BLaER1 treated with 17β-estradiol and CSF1 and Interleukin-3, amounts not matched to agents 10 nM and 100 nM (cell line): ENCODE results near the gene MYBPC1.

Source experiments
- H3K27ac ChIP-seq, 11 experiments: shearing (Covaris generic); formaldehyde crosslinking; 2 replicates each; pipeline ENCODE4 v1.8.1; 2022
- H3K27me3 ChIP-seq, 11 experiments: shearing (Covaris generic); formaldehyde crosslinking; 2 replicates each; pipeline ENCODE4 v1.8.1; 2022
- H3K36me3 ChIP-seq, 11 experiments: shearing (Covaris generic); formaldehyde crosslinking; 2 replicates each; pipeline ENCODE4 v1.8.1; 2022
- H3K4me1 ChIP-seq, 10 experiments: shearing (Covaris generic); formaldehyde crosslinking; 2 replicates each; pipeline ENCODE4 v1.8.1; 2022
- H3K4me2 ChIP-seq, 11 experiments: shearing (Covaris generic); formaldehyde crosslinking; 2 replicates each; pipeline ENCODE4 v1.8.1; 2022
- H3K4me3 ChIP-seq, 10 experiments: shearing (Covaris generic); formaldehyde crosslinking; 2 replicates each; pipeline ENCODE4 v1.8.1; 2022
- H3K9ac ChIP-seq, 11 experiments: shearing (Covaris generic); formaldehyde crosslinking; 2 replicates each; pipeline ENCODE4 v1.8.1; 2022
- H3K9me3 ChIP-seq, 11 experiments: shearing (Covaris generic); formaldehyde crosslinking; replicated peaks in 1 of 11; 2 replicates each; pipeline ENCODE4 v1.8.1; 2022
- H4K20me1 ChIP-seq, 11 experiments: shearing (Covaris generic); formaldehyde crosslinking; 2 replicates each; pipeline ENCODE4 v1.8.1; 2022
- Cebpa-rat ChIP-seq, 11 experiments: shearing (Covaris generic); IDR thresholded peaks; 2 replicates each; pipeline ENCODE4 v1.8.1; 2022

Gene MYBPC1

DNA sequence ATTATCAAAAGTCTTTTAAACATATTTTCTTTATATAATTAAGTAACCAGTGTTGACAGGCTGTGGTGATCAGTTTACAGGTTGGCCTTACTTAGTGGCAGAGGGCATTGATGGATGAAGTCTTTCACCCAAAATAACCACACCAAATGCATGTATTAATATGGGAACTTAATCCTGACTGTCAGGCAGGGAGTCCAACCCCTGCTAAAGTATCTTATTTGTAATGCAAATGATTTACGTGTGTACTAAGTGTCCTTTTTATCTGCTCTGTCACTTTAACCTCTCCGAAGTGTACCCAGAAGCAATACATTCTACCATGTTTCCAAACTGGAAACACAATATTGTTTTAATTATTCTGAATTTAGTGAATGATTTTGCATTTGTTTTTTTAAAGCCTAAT lies 1.4 kb downstream of the MYBPC1 start:
- no peaks in the 10 kb centered on the region for H3K36me3 ChIP-seq
- no peak overlapping the region for H3K9ac ChIP-seq
- TF ChIP-seq Cebpa-rat (IDR thresholded peaks at IDR 0.05): no peak
- no peaks in the 10 kb centered on the region for H3K9me3 ChIP-seq
- no peaks in the 10 kb centered on the region for H4K20me1 ChIP-seq
- no peaks in the 10 kb centered on the region for H3K27me3 ChIP-seq
- no peak overlapping the region for H3K4me3 ChIP-seq
- H3K4me1 ChIP-seq: no peaks in the 10 kb centered on the region
- no peak overlapping the region for H3K4me2 ChIP-seq
- no peak overlapping the region for H3K27ac ChIP-seq

DNA sequence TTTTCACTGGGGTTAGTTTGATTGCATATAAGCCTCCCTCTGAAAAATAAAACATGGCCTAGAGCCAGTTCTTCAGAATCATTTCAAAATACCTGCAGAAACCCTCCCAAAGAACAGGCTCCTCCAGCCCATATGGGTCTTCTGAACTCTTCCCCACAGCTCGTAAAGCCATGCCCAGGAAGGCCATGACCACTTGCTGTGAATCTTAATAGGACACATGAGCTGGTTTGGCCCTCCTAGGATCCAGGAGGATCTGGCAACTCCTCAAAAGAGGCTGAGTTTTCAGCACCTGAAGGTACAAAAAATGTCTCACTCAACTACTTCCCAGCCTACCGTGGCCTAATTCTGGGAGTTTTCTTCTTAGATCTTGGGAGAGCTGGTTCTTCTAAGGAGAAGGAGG lies 2.4 kb downstream of the MYBPC1 start:
- H3K36me3 ChIP-seq: no peaks in the 10 kb centered on the region
- TF ChIP-seq Cebpa-rat (IDR thresholded peaks at IDR 0.05): no peak

GRCh38 chr12:101598483-101598882 lies 3.7 kb downstream of the MYBPC1 start:
- Histone ChIP-seq H3K9me3 (no peaks in the 10 kb centered on the region), H3K27me3 (no peaks in the 10 kb centered on the region), H3K27ac (no peak overlapping the region), H3K4me3 (no peak overlapping the region), H4K20me1 (no peaks in the 10 kb centered on the region), H3K4me2 (no peak overlapping the region), H3K4me1 (no peaks in the 10 kb centered on the region), H3K9ac (no peak overlapping the region), H3K36me3 (no peaks in the 10 kb centered on the region)
- no peak for TF ChIP-seq Cebpa-rat (IDR thresholded peaks at IDR 0.05)

More for the DNA sequence above, 2.4 kb downstream of the MYBPC1 start:
- Histone ChIP-seq H3K9ac (no peak overlapping the region), H3K4me3 (no peak overlapping the region), H4K20me1 (no peaks in the 10 kb centered on the region), H3K27me3 (no peaks in the 10 kb centered on the region), H3K4me2 (no peak overlapping the region), H3K27ac (no peak overlapping the region), H3K4me1 (no peaks in the 10 kb centered on the region), H3K9me3 (no peaks in the 10 kb centered on the region)

- Histone ChIP-seq H3K4me1 (no peaks in the 10 kb centered on the region), H3K27ac (no peak overlapping the region)
Observed at GRCh38 chr12:101599311-101599710, 4.5 kb downstream of the MYBPC1 start.

GRCh38 chr12:101599771-101600484 lies 5.2 kb downstream of the MYBPC1 start:
- Histone ChIP-seq H3K4me1 (no peaks in the 10 kb centered on the region), H4K20me1 (no peaks in the 10 kb centered on the region), H3K4me2 (no peak overlapping the region), H3K9ac (no peak overlapping the region), H3K27ac (no peak overlapping the region), H3K4me3 (no peak overlapping the region), H3K27me3 (no peaks in the 10 kb centered on the region), H3K36me3 (no peaks in the 10 kb centered on the region), H3K9me3 (no peaks in the 10 kb centered on the region)
- no peak for TF ChIP-seq Cebpa-rat (IDR thresholded peaks at IDR 0.05)

More at GRCh38 chr12:101599311-101599710, 4.5 kb downstream of the MYBPC1 start:
- TF ChIP-seq Cebpa-rat (IDR thresholded peaks at IDR 0.05): no peak
- Histone ChIP-seq H3K9me3 (no peaks in the 10 kb centered on the region), H3K4me3 (no peak overlapping the region), H3K27me3 (no peaks in the 10 kb centered on the region), H4K20me1 (no peaks in the 10 kb centered on the region), H3K4me2 (no peak overlapping the region), H3K9ac (no peak overlapping the region), H3K36me3 (no peaks in the 10 kb centered on the region)

- no peak overlapping the region for H3K27ac ChIP-seq
- H3K27me3 ChIP-seq: no peaks in the 10 kb centered on the region
- no peaks in the 10 kb centered on the region for H4K20me1 ChIP-seq
- no peak for TF ChIP-seq Cebpa-rat (IDR thresholded peaks at IDR 0.05)
- H3K4me1 ChIP-seq: no peaks in the 10 kb centered on the region
- no peaks in the 10 kb centered on the region for H3K9me3 ChIP-seq
- H3K9ac ChIP-seq: no peak overlapping the region
- no peak overlapping the region for H3K4me2 ChIP-seq
- H3K4me3 ChIP-seq: no peak overlapping the region
- no peaks in the 10 kb centered on the region for H3K36me3 ChIP-seq
Observed at GRCh38 chr12:101604132-101604531, 9.4 kb downstream of the MYBPC1 start.

DNA sequence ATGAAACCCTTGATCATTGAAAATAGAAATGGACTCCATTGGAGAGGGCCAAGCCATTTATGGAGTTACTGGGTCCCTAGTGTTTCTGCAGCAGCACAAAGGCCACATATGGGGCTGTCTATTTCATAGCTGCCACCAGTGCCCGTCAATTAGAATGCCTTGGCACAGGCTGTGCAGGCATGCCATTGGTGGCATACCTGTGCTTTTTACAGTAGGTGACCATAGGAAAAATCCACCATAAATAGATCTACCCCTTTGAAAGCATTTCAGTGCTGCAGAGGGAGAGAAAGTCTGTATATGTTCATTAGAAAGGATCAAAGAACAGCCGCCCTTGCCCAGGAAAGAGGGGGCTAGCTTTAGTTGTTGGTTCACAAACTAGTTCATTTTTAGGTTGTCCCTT lies 13.1 kb downstream of the MYBPC1 start:
- H3K4me1 ChIP-seq: no peaks in the 10 kb centered on the region
- no peak overlapping the region for H3K4me3 ChIP-seq
- no peaks in the 10 kb centered on the region for H3K27me3 ChIP-seq
- H3K36me3 ChIP-seq: no peaks in the 10 kb centered on the region
- no peak for TF ChIP-seq Cebpa-rat (IDR thresholded peaks at IDR 0.05)
- H3K9me3 ChIP-seq: no peaks in the 10 kb centered on the region
- H3K9ac ChIP-seq: no peak overlapping the region
- no peaks in the 10 kb centered on the region for H4K20me1 ChIP-seq
- no peak overlapping the region for H3K27ac ChIP-seq
- no peak overlapping the region for H3K4me2 ChIP-seq

DNA sequence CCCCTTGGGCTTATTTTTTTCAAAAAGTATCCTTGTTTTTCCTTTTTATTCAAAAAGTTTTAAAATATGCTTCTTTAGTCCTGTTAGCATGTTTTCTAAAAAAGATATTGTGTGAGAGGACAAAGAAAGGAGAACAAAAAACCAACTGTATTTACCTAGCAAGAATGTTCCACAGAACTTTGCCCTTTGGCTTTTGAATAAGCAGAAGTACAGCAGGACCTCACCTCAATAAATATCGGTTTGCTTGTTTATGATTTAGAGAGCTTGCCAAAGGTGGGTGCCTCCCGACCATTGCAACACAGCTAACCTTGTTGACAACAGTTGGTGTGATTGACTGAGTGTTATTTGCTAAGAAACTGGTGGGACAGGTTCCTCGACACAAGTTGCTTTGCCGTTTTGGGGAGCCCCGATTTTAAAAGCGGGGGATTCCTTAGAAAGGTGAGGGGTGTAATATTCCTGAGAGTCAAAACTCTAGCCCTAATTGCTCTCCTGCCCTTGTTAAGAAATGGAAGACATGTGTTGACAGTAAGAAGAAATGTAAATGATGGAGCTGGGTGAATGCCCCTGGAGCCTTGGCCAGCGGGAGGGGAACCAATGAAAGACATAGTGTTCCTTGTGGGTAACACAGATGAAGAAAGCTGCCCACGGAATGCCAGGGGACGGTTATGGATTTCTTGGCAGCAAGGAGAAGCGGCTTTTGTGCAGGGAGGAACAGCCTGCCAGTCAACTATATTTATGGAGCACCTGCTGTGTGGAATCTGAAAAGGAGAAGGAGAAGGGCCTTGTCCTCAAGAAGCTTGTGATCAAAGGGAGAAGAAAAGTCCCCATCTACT lies 13.7 kb downstream of the MYBPC1 start:
- no peaks in the 10 kb centered on the region for H4K20me1 ChIP-seq
- H3K27me3 ChIP-seq: no peaks in the 10 kb centered on the region
- H3K4me1 ChIP-seq: no peaks in the 10 kb centered on the region
- TF ChIP-seq Cebpa-rat (IDR thresholded peaks at IDR 0.05): no peak
- no peak overlapping the region for H3K27ac ChIP-seq
- no peaks in the 10 kb centered on the region for H3K9me3 ChIP-seq
- H3K4me3 ChIP-seq: no peak overlapping the region
- no peaks in the 10 kb centered on the region for H3K36me3 ChIP-seq
- no peak overlapping the region for H3K9ac ChIP-seq
- H3K4me2 ChIP-seq: no peak overlapping the region

DNA sequence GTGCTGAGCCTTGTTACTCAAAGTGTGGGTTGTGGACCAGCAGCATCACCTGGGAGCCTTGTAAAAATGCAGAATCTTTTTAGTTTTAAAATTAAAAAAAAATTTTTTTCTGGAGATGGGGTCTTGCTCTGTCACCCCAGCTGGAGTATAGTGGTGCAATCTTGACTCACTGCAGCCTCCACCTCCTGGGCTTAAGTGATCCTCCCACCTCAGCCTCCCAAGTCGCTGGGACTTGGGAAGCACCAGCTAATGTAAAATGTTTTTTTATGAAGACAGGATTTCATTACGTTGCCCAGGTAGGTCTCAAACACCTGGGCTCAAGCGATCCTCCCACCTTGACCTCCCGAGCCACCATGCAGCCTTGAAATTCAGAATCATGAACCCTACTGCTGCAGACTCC lies 14.4 kb downstream of the MYBPC1 start:
- Histone ChIP-seq H3K36me3 (no peaks in the 10 kb centered on the region), H3K4me3 (no peak overlapping the region), H3K27me3 (no peaks in the 10 kb centered on the region), H3K27ac (no peak overlapping the region), H3K4me2 (no peak overlapping the region), H3K4me1 (no peaks in the 10 kb centered on the region), H3K9me3 (no peaks in the 10 kb centered on the region), H3K9ac (no peak overlapping the region), H4K20me1 (no peaks in the 10 kb centered on the region)
- no peak for TF ChIP-seq Cebpa-rat (IDR thresholded peaks at IDR 0.05)
